CD4-positive, alpha-beta T cell (primary cell): ENCODE results near the gene TEX29. TPM values are rescaled to one million over a fixed set of nuclear protein-coding genes. Genes with fewer than 3 reads are reported as not detected.

Experiments
- ATAC-seq: fragments of 200-7000 bp; cut with Tn5 transposase; one replicate; pipeline ENCODE4 v1.10.0; 2022; ENCODE audit warnings: mild to moderate bottlenecking; ENCODE audit not compliant: poor library complexity
- CTCF ChIA-PET: fragments of 350-600 bp; sonication (Branson Sonifier 250); formaldehyde crosslinking; loops from one replicate; lab custom pipeline; 2021; ENCODE audit warnings: antibody characterized with exemption, inconsistent platforms; lab: Charles Lee
- POLR2A ChIA-PET: fragments of 350-600 bp; sonication (Branson Sonifier 250); formaldehyde crosslinking; loops from one replicate; lab custom pipeline; 2021; ENCODE audit warnings: antibody characterized with exemption, inconsistent platforms; lab: Charles Lee
- DNase-seq, 14 experiments: peaks; one replicate each; pipeline ENCODE4 v3.0.0-alpha.2; 2013 to 2020; ENCODE audit warnings: mixed read lengths in 2 of 14
- H3K27ac ChIP-seq, 2 donors: one replicate each; pipeline versions ENCODE4 v1.5.1 to v1.7.0; 2013; ENCODE audit warnings: low read length in 2 of 2, low read depth in 1 of 2, mild to moderate bottlenecking in 1 of 2
- H3K27me3 ChIP-seq, 2 experiments: 1 replicate in 1 of 2; 2 replicates in 1 of 2; pipeline versions ENCODE4 v1.6.1 to v1.7.0; 2013; ENCODE audit warnings: low read length in 2 of 2, control low read depth in 1 of 2, mild to moderate bottlenecking in 1 of 2, moderate library complexity in 1 of 2; ENCODE audit not compliant: insufficient read depth in 2 of 2, control insufficient read depth in 1 of 2
- H3K36me3 ChIP-seq: one replicate; pipeline ENCODE4 v1.6.1; 2013; ENCODE audit warnings: low read length, control low read depth; ENCODE audit not compliant: insufficient read depth
- H3K4me1 ChIP-seq: one replicate; pipeline ENCODE4 v1.6.1; 2013; ENCODE audit warnings: low read length, control low read depth; ENCODE audit not compliant: insufficient read depth
- H3K4me3 ChIP-seq: one replicate; pipeline ENCODE4 v1.5.1; 2013; ENCODE audit warnings: mild to moderate bottlenecking, low read length, moderate library complexity
- H3K9me3 ChIP-seq, 2 experiments: 1 replicate in 1 of 2; 2 replicates in 1 of 2; pipeline versions ENCODE4 v1.6.1 to v1.7.0; 2013; ENCODE audit warnings: low read length in 2 of 2, mild to moderate bottlenecking in 2 of 2, control low read depth in 1 of 2, moderate library complexity in 1 of 2; ENCODE audit not compliant: control insufficient read depth in 1 of 2, insufficient read depth in 1 of 2
- H3K27ac Mint-ChIP-seq: one replicate; pipeline ENCODE4 v1.8.0; 2020; ENCODE audit warnings: mixed read lengths
- H3K27me3 Mint-ChIP-seq: one replicate; pipeline ENCODE4 v1.8.0; 2021; ENCODE audit warnings: mixed read lengths
- H3K36me3 Mint-ChIP-seq: one replicate; pipeline ENCODE4 v1.8.0; 2021; ENCODE audit warnings: low read depth, mixed read lengths
- H3K4me1 Mint-ChIP-seq: one replicate; pipeline ENCODE4 v1.8.0; 2021; ENCODE audit warnings: low read depth, mixed read lengths
- H3K4me3 Mint-ChIP-seq: one replicate; pipeline ENCODE4 v1.8.0; 2020; ENCODE audit warnings: mild to moderate bottlenecking, mixed read lengths
- H3K9me3 Mint-ChIP-seq: one replicate; pipeline ENCODE4 v1.8.0; 2020; ENCODE audit warnings: mixed read lengths
- intact Hi-C, 2 experiments: fragments of 100-400 bp; cut with DNase I in 1 of 2; cut with micrococcal nuclease in 1 of 2; formaldehyde crosslinking; loops; one replicate each; pipeline versions ENCODE4 v1.15.1 to v1.9.0; 2023 to 2025; cut with DNase I, micrococcal nuclease
- total RNA-seq, 174 experiments: library from RNA in 2 of 174; stranded (reverse) in 2 of 174; gene quantifications; one replicate each; pipeline ENCODE4 v1.2.3 and lab custom pipeline; 2021 to 2026
- TF ChIP-seq, protein P1 (sequence below): fragments of 200-600 bp; IDR thresholded peaks from one replicate; pipeline ENCODE4 v1.8.0; 2022; ENCODE audit warnings: antibody characterized with exemption, mild to moderate bottlenecking

Gene TEX29
- total RNA-seq, 2 experiments from 2014 or later: 0.52 to 1.0 TPM

DNA sequence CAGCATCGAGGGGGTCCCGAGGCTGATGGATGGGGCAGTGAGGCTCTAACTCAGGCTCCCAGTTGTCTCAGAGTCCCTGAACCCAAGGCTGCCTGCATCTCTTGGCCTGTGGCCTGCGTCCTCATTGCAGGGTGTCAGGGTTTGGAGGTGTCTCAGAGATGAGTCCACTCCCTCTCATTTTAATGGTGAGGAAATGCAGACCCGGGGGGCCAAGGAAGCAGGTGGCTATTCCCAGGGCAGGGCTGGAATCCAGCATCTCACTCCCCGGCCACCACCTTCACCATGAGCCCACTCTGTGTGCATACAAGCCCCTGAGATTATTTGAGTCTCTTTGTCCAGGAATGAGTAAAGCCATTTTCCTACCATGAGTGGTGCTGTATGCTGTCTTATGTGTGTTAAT lies 21.4 kb downstream of the TEX29 start:
- CTCF ChIA-PET: no interaction called here
- no peaks in the 10 kb centered on the region for H3K4me1 ChIP-seq
- intact Hi-C loops: no loop called here
- Mint-ChIP-seq H3K4me1 (no peaks in the 10 kb centered on the region), H3K27me3 (no peaks in the 10 kb centered on the region), H3K4me3 (no peak overlapping the region), H3K27ac (no peak overlapping the region), H3K36me3 (peaks cover 10% of the 10 kb centered on the region), H3K9me3 (no peaks in the 10 kb centered on the region)
- H3K27ac ChIP-seq: no peak overlapping the region
- ATAC-seq: no peak
- POLR2A ChIA-PET: no interaction called here
- no peaks in the 10 kb centered on the region for H3K27me3 ChIP-seq
- TF ChIP-seq, protein P1, sequence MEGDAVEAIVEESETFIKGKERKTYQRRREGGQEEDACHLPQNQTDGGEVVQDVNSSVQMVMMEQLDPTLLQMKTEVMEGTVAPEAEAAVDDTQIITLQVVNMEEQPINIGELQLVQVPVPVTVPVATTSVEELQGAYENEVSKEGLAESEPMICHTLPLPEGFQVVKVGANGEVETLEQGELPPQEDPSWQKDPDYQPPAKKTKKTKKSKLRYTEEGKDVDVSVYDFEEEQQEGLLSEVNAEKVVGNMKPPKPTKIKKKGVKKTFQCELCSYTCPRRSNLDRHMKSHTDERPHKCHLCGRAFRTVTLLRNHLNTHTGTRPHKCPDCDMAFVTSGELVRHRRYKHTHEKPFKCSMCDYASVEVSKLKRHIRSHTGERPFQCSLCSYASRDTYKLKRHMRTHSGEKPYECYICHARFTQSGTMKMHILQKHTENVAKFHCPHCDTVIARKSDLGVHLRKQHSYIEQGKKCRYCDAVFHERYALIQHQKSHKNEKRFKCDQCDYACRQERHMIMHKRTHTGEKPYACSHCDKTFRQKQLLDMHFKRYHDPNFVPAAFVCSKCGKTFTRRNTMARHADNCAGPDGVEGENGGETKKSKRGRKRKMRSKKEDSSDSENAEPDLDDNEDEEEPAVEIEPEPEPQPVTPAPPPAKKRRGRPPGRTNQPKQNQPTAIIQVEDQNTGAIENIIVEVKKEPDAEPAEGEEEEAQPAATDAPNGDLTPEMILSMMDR: no peak
- H3K4me3 ChIP-seq: no peak overlapping the region
- H3K9me3 ChIP-seq: peaks cover 0 to 19% of the 10 kb centered on the region in 2 experiments
- H3K36me3 ChIP-seq: no peaks in the 10 kb centered on the region
- DNase-seq: no peak

DNA sequence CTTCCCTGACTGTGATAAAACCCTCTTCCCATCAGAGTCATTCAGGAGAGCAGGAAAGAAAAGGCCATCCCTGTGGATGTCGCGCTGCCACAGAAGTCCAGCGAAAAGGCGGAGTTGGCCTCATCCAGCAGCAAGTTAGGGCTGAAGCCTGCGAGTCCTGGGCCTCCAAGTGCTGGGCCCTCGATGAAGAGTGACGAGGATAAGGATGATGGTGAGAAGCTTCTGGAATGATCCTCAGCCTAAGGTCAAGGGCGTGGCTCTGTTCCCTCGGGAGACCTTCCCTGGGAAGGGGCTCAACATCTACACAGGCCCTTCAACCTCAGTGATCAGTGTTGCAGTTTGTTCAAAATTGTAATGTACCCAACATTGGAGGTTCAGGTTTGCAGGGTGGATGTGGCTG lies 22.3 kb downstream of the TEX29 start:
- Histone ChIP-seq H3K9me3 (peaks cover 0 to 19% of the 10 kb centered on the region in 2 experiments), H3K36me3 (no peaks in the 10 kb centered on the region), H3K27ac (no peak overlapping the region), H3K4me1 (no peaks in the 10 kb centered on the region), H3K4me3 (no peak overlapping the region), H3K27me3 (no peaks in the 10 kb centered on the region)
- ATAC-seq (no peak), DNase-seq (no peak)
- TF ChIP-seq, protein P1: no peak
- ChIA-PET CTCF (no interaction called here), POLR2A (no interaction called here)
- no peak overlapping the region for H3K4me3 Mint-ChIP-seq
- H3K9me3 Mint-ChIP-seq: no peaks in the 10 kb centered on the region
- H3K27ac Mint-ChIP-seq: no peak overlapping the region
- H3K27me3 Mint-ChIP-seq: no peaks in the 10 kb centered on the region
- intact Hi-C loops: no loop called here
- H3K4me1 Mint-ChIP-seq: no peaks in the 10 kb centered on the region
- peaks cover 9% of the 10 kb centered on the region for H3K36me3 Mint-ChIP-seq

DNA sequence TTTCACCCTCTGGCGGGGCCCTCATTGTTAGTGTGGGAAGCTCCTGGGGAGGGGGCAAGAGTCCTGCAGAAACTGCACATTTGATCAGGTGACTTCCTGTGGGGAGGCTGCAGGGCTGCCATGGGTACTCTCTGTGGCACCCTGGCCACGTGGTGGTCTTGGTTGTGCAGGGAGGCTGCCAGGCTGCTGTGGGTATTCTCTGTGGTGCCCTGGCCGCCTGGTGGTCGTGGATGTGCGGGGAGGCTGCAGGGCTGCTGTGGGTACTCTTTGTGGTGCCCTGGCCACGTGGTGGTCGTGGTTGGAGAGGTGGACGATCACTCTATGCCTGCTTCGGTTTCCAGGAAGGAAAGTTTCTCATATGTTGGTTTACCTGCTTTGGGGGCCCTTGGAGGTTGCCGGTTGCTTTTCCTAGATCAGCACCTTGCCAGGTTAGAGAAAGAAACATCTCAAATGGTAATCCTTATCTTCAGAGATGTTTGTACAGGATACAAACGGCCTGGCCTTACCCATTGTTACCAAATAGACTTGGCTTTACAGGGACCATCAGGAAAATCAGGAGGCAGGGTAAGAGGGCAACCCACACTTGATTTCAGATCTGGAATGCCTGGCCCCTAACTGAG lies 22.9 kb downstream of the TEX29 start:
- POLR2A ChIA-PET: no interaction called here
- intact Hi-C loops: no loop called here
- H3K36me3 ChIP-seq: no peaks in the 10 kb centered on the region
- no peaks in the 10 kb centered on the region for H3K27me3 ChIP-seq
- Mint-ChIP-seq H3K4me3 (no peak overlapping the region), H3K36me3 (peaks cover 4% of the 10 kb centered on the region), H3K27me3 (no peaks in the 10 kb centered on the region), H3K27ac (no peak overlapping the region), H3K4me1 (no peaks in the 10 kb centered on the region), H3K9me3 (no peaks in the 10 kb centered on the region)
- CTCF ChIA-PET: no interaction called here
- DNase-seq (no peak), ATAC-seq (no peak)
- TF ChIP-seq, protein P1: no peak
- no peak overlapping the region for H3K4me3 ChIP-seq
- H3K4me1 ChIP-seq: no peaks in the 10 kb centered on the region
- H3K27ac ChIP-seq: no peak overlapping the region
- peaks cover 0 to 19% of the 10 kb centered on the region in 2 experiments for H3K9me3 ChIP-seq
